ENCODE results near the gene PLD5.

GRCh38 chr1:242043165-242043564 is 481.3 kb downstream of the PLD5 start:
- TF ChIP-seq POLR2A (IDR thresholded peaks at IDR 0.05) = no peak
- no peak for TF ChIP-seq CTCF (IDR thresholded peaks at IDR 0.05)

All from ovary (tissue), 3 donors.